Measurements from ENCODE around the gene RFESD.

RFESD gene

DNA sequence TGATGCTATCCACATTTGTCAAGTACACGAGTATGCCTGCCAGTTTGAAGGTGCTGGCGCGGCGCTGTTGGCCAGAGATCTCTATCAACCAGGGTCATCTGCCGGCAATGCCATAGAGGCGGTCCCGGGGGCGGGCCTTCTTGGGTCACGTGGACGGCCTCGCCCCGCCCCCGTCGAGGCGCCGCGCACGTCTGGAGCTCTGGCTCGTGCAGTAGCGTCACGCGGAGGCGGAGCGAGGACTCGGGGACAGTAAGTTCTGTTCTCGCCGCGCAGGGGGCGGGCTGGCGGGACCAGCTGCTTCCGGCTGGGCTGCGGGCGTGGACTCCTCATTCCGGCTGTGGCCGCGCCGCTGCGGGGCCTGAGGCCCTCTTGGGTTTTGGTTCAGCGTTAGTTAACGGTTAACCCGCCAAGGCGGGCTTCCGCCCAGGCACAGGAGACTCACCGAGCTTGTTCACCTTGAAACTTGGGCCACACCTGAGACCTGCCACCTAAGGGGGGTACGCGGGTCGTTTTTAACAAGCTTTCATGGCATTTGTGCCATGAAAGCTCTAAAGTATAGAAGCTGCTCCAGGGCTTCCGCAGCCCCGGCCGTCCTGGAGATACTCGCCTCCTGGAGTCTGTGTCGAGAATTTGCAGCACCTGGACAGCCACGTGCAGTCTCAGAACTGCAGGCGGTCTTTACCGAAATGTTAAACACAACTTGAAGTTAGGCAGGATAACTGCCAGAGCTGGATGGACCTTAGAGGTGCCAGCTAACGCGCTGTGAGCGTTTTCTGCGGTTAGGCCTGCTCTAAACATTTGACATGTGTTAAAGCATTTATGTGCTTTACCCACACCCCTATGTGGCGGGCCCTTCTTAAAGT is at the start of gene RFESD:
TSS of gene RFESD (plus strand) at position 209 of the 863 bp plus-strand sequence. CDS start 5,495 bp downstream, outside the sequence.
- DNase-seq: peak; percentile 99

DNA sequence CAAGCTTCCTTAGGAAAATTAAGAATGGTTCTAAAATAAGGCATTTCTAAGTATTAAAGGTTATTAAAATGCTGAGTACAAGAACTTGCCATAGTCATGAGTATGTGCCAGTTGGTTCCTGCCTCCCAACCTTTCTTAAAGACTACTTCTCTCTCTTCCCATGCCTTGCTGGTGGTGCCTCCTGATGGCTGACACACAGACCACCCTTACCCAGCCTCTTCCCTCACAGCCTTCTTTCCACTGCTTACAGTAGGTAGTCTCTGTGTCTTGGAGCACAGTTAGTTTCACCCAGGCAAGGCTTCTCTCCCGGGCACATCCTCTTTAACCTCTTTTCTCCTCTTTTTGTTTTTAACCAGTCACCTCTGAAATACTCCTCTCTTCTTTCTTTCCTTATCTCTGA is 47.3 kb upstream of the RFESD start:
- DNase-seq: no peak

DNA sequence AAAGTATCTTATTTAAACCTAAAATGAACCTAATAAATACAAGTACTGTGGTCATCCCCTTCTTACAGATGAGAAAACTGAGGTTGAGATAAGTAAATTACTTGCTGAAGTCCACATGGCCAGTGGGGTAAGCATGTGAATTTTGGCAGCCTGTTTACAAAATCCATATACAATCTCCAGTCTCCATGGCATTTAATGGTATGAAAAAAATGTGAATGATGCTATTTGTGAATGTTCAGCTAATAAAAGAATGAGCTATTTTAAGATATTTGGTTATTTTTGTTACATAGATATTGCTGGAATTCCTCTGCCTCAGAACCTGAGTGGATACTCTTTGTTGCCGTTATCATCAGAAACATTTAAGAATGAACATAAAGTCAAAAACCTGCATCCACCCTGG is 46.0 kb upstream of the RFESD start:
- no peak for DNase-seq

DNA sequence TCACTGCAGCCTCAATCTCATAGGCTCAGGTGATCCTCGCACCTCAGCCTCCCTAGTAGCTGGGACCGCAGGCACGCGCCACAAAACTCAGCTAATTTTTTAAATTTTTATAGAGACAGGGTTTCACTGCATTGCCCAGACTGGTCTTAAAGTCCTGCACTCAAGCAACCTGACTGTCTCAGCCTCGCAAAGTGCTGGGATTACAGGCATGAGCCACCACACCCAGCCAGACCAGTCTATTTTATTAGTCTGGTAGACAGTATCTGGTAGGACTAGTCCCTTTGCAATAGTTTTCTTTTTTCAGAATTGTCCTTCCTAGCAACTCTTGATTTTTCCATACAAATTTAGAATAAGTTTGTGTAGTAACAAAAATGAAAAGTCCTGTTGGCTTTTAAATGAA is 40.8 kb upstream of the RFESD start:
- DNase-seq: no peak

DNA sequence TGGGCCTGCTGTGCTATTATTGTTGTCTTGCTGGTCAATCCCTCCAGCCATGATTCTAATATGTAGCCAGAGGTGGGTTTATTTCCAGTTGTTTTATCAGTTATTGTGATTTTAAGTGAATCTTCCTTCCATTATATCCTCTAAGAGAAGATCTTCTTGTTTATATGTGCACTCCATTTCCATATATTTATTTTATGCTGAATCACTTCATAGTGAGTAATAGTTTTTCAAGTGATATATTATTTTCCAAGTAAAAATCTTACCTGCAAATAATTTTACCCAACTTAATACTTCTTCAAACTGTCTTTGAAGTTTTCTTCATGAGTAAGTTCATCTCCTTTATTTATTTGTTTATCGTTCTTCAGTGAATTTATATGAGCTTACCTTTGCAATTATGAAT is 40.2 kb upstream of the RFESD start:
- no peak for DNase-seq

DNA sequence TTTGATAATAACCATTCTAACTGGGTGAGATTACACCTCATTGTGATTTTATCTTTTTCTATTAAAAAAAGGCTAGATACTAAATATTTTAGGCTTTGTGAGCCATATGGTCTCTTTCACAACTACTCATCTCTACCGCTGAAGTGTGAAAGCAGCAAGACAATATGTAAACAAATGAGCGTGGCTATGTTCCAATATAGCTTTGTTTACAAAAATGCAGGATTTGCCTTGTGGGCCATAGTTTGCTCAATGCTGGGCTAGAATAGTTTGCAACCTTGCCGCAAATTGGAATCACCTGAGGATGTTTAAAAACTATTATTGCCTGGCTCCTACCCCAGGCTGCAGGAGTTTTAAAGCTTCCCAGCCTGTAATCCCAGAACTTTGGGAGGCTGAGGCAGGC is 36.9 kb upstream of the RFESD start:
- no peak for DNase-seq

DNA sequence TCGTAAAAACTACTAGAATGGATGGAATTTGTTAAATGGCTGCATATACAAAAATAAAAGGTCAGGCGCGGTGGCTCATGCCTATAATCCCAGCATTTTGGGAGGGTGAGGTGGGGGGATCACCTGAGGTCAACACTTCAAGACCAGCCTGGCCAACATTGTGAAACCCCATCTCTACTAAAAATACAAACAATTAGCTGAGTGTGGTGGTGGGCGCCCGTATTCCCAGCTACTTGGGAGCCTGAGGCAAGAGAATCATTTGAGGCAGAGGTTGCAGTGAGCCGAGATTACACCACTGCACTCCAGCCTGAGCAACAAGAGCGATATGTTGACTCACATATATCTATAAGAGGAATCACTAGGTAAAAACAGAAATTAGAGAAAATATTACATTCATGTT is 36.0 kb upstream of the RFESD start:
- DNase-seq: no peak

DNA sequence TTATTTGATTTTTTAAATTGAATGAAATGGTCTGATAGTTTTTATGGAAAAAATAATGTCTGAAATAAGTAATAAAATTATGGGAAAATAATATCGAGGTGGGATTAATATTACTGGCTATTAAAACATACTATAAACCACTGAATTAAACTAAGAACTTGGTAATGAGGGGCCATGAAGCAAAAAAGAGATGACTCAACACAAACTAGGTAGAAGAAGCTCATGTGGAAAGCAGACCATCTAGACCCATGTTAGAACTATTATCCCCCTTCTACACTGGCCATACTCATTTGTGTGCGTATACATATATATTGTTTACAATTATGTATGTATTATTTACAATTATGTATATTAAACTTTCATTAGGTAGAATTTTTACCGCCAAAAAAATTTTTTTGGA is 35.2 kb upstream of the RFESD start:
- DNase-seq: no peak

DNA sequence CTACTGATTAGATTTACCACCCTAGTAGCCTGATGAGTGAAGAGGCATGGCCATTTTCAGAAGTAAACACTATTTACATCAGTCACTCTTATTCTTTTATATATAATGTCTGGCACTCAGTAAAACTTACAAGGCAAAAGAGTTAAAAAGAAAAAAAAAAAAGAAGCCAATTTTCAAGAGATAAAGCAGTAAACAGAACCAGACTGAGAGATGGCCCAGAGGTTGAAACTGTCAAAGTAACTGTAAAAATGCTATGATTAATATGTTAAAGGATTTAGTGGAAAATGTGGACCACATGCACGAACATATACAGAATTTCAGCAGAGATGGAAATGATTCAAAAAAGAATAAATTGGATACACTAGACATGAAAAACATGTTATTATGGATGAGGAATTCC is 33.1 kb upstream of the RFESD start:
- DNase-seq: no peak

DNA sequence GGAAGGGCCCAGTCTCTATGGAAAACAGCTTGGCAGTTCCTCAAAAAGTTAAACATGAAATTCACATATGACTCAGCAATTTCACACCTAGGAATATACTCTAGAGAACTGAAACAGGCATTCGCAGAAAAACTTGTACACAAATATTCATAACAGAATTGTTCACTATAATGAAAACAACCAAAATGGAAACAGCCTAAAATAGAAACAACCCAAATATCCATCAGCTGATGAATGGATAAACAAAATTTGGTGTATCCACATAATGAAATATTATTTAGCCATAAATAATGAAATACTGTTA is 31.5 kb upstream of the RFESD start:
- DNase-seq: no peak

DNA sequence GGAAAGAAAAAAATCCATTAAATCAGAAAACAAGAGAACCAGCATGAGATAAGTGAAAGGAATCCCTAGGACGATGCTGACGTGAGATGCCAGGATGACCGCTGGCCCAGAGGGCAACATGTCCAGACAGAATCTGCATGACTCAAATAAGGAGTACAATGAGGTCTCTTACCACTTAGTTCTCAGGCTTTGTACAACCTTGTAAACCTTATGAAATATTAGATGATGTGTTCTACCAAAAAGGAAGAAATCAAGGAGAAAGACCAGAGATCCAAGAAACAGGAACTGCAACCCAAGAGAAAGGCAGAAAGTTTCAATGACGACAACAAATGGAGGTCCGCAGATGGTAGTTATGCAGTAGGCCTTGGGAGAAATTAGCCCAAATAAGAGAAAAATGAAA is 29.5 kb upstream of the RFESD start:
- no peak for DNase-seq

DNA sequence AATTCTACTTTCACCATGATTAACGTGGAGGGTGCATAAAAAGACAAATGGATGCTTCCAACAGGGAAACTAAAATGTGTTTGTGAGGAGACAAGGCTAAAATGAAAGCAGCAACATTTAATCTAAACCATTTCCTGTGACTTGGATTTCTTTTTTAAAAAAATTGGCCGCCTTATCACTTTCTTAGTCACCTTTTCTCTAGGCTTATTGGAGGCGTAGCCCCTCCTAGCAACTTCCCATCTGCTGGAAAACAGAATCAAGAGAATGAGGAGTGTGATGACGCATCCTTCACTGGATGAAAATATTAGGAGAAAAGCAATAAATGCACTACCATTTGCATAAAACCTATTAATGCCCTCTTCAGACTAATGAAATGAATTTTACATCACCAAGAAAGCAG is 27.5 kb upstream of the RFESD start:
- no peak for DNase-seq

DNA sequence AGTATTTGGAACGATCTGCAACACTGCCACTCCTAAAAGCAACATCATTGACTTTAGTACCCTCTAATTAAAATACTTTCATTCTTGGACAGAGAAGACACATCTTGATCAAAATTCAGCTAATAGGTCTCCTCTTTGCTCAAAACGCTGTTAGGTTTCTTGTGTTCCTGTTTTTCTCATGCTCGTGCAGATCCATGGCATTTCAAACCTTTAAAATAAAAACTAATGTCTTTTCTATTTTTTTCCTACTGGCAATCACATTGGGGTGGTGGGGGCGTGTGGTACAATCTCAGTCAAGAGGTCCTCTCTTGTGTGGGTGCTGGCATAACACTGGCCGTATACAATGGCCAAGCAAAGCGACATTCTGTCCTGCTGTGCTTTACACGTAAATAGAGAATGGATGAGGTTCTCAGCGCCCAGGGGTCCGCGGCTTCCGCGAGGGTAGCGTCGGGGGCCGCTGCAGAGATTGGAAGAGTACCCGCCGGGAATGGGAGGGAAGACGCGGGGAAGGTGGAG is 27.0 kb upstream of the RFESD start:
- no peak for DNase-seq

DNA sequence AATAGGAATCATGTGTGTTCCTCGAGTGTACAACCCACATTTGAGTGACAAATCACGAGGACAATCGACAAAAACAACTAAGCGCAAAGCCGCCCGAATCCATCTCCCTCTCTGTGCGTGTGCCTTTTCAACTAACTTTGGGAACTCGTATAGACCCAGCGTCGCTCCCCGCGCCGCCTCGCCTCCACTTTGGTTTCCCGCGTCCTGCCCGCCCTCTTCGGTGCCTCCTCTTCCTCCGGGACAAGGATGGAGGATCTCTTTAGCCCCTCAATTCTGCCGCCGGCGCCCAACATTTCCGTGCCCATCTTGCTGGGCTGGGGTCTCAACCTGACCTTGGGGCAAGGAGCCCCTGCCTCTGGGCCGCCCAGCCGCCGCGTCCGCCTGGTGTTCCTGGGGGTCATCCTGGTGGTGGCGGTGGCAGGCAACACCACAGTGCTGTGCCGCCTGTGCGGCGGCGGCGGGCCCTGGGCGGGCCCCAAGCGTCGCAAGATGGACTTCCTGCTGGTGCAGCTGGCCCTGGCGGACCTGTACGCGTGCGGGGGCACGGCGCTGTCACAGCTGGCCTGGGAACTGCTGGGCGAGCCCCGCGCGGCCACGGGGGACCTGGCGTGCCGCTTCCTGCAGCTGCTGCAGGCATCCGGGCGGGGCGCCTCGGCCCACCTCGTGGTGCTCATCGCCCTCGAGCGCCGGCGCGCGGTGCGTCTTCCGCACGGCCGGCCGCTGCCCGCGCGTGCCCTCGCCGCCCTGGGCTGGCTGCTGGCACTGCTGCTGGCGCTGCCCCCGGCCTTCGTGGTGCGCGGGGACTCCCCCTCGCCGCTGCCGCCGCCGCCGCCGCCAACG is 26.3 kb upstream of the RFESD start, which contains the start of gene GPR150:
TSS of gene GPR150 (plus strand) at position 58 of the 840 bp plus-strand sequence. CDS start at position 247, 189 bp downstream.
- DNase-seq: no peak

DNA sequence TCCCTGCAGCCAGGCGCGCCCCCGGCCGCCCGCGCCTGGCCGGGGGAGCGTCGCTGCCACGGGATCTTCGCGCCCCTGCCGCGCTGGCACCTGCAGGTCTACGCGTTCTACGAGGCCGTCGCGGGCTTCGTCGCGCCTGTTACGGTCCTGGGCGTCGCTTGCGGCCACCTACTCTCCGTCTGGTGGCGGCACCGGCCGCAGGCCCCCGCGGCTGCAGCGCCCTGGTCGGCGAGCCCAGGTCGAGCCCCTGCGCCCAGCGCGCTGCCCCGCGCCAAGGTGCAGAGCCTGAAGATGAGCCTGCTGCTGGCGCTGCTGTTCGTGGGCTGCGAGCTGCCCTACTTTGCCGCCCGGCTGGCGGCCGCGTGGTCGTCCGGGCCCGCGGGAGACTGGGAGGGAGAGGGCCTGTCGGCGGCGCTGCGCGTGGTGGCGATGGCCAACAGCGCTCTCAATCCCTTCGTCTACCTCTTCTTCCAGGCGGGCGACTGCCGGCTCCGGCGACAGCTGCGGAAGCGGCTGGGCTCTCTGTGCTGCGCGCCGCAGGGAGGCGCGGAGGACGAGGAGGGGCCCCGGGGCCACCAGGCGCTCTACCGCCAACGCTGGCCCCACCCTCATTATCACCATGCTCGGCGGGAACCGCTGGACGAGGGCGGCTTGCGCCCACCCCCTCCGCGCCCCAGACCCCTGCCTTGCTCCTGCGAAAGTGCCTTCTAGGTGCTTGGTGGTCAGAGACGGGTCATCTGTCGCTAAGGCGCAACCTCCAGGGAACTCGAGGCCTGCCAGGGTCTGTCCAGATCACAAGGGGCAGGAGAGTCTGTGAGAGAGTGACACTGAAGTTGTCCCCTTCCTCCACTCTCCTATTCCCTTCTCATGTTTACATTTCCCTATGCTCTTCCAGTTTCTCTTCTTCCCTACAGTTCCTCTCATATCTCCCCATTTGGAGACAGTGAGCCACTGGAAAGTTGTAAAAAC is 25.4 kb upstream of the RFESD start:
- DNase-seq: no peak

DNA sequence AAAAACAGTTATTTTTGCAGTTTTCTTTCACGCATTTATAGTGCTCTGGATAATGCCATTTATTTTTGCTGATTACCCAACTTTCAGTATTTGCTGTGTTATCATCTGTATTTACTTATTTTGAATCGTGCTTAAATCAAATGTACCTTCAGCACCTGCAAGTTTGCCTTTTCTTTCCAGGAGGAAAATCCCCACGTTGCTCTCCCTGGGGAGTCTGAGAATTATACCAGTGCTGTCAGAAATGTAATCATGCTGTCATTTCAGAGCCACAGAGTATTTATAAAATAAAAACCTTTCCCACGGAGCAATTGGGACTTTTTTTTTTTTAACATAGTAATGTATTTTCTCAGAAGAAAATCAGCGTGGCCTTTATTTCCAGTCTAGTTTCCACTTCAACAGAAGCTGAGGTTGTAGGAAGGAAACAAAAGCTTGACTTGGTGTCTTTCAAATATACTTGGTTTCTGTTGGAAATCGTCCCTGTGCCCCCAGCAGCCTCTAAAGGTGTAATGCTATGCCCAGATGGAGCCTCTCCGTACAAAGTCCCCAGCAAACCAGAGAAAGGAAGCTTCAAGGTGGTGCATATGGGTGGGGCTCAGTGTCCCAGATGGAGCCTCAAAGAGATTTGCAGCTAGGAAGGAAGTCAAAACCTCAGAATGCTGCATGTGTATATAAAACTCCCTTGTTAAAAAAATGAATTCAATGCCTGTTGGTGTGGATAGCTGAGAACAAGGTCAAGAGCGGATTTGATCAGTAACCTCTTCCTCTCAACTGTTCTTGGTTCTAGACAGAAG is 24.5 kb upstream of the RFESD start:
- DNase-seq: no peak

DNA sequence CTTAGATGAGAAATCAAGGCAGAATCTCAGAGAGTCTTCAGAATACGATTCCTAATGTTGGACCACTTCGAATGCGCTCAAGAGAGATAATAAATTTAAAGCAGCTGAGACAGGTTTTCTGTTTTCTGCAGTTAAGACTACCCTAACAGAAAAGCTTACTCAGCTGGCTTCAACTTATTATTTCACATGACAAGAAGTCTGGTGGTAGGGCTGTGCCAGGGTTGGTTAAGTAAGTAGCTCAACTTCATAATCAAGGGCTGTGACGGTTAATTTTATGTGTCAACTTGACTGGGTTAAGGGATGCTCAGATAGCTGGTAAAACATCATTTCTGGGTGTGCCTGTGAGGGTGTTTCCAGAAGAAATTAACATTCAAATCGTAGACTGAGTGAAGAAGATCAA is 22.9 kb upstream of the RFESD start:
- DNase-seq: no peak

DNA sequence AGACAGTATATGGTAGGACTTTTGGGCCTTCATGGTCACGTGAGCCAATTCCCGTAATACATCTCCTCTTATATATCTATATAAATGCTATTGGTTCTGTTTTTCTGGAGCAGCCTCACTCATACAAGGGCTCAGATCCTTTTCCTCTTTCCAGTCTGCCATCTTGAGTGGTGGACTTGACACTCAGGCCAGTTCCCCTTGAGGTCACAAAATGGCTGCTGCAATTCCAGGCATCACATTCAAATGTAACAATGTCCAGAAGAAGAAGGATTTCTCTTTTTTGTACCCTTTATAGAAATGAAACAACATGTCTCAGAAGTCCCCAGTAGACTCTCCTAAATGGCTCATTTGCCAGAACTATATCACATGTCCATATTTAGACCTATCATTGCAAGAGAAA is 22.2 kb upstream of the RFESD start:
- no peak for DNase-seq

DNA sequence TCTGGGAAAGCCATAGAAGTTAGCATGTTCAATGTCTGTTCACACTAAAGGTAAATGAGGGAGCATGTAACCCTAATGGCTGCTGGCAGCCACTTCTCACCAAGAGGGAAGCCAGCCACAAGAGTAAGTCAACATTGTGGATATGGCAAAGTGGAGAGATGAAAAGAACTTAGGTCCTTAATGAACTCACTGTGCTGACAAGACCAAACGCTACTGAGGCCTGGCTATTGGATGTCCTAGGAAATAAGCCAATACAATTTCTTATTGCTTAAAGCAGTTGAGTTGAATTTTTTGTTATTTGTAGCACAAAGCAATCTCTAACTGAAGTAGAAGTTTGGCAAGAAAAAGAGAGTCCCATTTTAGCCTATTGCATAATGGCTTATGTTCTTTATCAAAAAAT is 19.9 kb upstream of the RFESD start:
- DNase-seq: no peak

DNA sequence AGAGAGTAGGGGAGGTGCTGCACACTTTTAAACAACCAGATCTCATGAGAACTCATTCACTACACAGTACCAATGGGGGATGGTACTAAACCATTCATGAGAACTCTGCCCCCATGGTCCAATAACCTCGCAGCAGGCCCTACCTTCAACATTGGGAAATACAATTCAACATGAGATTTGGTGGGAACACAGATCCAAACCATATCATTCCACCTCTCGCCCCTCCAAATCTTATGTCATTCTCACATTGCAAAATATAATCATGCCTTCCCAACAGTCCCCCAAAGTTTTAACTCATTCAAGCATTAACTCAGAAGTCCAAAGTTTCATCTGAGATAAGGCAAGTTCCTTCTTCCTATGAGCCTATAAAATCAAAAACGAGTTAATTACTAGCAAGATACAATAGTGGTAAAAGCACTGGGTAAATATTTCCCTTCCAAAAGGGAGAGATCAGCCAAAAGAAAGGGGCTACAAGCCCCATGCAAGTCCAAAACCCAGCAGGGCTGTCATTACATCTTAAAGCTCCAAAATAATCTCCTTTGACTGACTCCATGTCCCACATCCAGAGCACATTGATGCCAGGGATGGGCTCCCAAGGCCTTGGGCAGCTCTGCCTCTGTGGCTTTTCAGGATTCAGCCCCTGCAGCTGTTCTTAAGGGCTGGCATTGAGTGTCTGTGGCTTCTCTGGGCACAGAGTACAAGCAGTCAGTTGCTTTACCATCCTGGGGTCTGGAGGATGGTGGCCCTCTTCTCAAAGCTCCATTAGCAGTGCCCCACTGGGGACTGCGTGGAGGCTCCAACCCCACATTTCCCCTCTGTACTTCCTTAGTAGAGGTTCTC is 18.4 kb upstream of the RFESD start:
- no peak for DNase-seq

DNA sequence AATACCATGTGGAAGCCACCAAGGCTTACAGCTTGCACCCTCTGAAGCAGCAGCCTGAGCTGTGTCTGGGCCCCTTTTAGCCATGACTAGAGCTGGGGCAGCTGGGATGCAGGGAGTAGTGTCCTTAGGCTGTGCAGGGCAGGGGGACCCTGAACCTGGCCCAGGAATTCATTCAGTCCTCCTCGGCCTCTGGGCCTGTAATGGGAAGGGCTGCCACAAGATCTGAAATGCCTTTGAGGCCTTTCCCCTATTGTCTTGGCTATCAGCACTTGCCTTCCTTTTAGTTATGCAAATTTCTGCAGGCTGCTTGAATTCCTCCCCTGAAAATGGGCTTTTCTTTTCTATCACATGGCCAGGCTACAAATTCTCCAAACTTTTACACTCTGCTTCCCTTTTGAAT is 17.6 kb upstream of the RFESD start:
- no peak for DNase-seq

All from OCI-M1 (cell line).